Measurements from ENCODE around the gene INSM1.

The INSM1 gene

GRCh38 chr20:20409331-20409730, 41.4 kb downstream of the INSM1 start:
- TF ChIP-seq CTCF (IDR thresholded peaks at IDR 0.05; ENCODE audit: low read depth, low read length, missing control alignments) = no peak
- no peak for DNase-seq (ENCODE audit: extremely low read depth, low read depth)
- H3K4me3 ChIP-seq (replicated peaks; ENCODE audit: low read depth, low read length) = no peak overlapping the region

GRCh38 chr20:20410678-20411077, 42.8 kb downstream of the INSM1 start:
- DNase-seq (ENCODE audit: extremely low read depth, low read depth) = no peak
- TF ChIP-seq CTCF (IDR thresholded peaks at IDR 0.05; ENCODE audit: low read depth, low read length, missing control alignments) = no peak
- H3K4me3 ChIP-seq (replicated peaks; ENCODE audit: low read depth, low read length) = no peak overlapping the region

GRCh38 chr20:20411402-20411801, 43.5 kb downstream of the INSM1 start:
- H3K4me3 ChIP-seq (replicated peaks; ENCODE audit: low read depth, low read length) = no peak overlapping the region
- TF ChIP-seq CTCF (IDR thresholded peaks at IDR 0.05; ENCODE audit: low read depth, low read length, missing control alignments) = no peak
- no peak for DNase-seq (ENCODE audit: extremely low read depth, low read depth)

- TF ChIP-seq CTCF (IDR thresholded peaks at IDR 0.05; ENCODE audit: low read depth, low read length, missing control alignments) = no peak
- DNase-seq (ENCODE audit: extremely low read depth, low read depth) = no peak
- H3K4me3 ChIP-seq (replicated peaks; ENCODE audit: low read depth, low read length) = no peak overlapping the region
Measured at GRCh38 chr20:20411836-20412235, 43.9 kb downstream of the INSM1 start.

GRCh38 chr20:20412750-20413149, 44.8 kb downstream of the INSM1 start:
- TF ChIP-seq CTCF (IDR thresholded peaks at IDR 0.05; ENCODE audit: low read depth, low read length, missing control alignments) = no peak
- DNase-seq (ENCODE audit: extremely low read depth, low read depth) = no peak

GRCh38 chr20:20413810-20414281, 45.9 kb downstream of the INSM1 start:
- no peak for DNase-seq (ENCODE audit: extremely low read depth, low read depth)
- no peak overlapping the region for H3K4me3 ChIP-seq (replicated peaks; ENCODE audit: low read depth, low read length)

More at GRCh38 chr20:20412750-20413149, 44.8 kb downstream of the INSM1 start:
- H3K4me3 ChIP-seq (replicated peaks; ENCODE audit: low read depth, low read length) = no peak overlapping the region

More at GRCh38 chr20:20413810-20414281, 45.9 kb downstream of the INSM1 start:
- TF ChIP-seq CTCF (IDR thresholded peaks at IDR 0.05; ENCODE audit: low read depth, low read length, missing control alignments) = no peak
